ENCODE results near the gene LUZP1. TPM values are rescaled to one million over a fixed set of nuclear protein-coding genes. Genes with fewer than 3 reads are reported as not detected.

LUZP1 gene
- total RNA-seq, 1 experiment from 2014 or later, result 22.4 TPM

DNA sequence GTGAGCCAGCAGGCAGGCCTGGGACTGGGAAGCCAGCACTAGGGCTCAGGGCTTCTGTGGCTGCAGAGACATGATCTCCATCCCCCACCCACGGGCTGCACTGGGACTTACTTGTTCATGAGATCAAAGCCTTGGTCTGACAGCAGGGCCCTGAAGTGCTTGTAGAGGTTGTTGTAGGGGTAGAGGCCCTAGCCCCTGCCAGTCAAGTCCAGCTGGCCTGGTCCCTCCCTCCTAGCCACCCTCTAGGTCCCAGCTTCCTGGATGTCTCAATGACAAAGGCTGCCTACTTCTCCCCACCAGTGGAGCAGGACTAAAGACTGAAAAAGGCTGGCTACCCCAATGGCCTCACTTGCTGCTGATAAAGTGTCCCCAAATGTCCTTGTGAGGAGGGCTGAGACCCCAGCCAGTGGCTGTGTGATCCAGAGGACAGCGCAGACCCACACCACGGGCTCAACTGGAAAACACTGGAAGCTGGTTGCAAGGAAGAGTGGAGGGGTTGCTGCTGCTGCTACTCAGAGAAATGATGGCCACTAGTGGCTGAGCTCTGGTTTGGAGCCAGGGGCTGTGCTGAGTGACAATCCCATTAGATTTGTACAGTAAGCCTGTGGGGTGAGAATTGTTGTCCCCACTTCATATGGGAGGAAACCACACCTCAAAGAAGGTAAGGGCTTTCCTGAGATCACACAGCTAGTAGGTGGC, 47.2 kb upstream of the LUZP1 start:
- no peaks in the 10 kb centered on the region for H3K9me3 ChIP-seq (ENCODE audit: control insufficient read depth in 1 of 2, insufficient read depth in 1 of 2, low read depth in 1 of 2, low read length in 2 of 2)
- no peaks in the 10 kb centered on the region; the same call in 1 of the 2 replicates for H3K27me3 ChIP-seq (ENCODE audit: insufficient read depth, low read length)
- H3K36me3 ChIP-seq (ENCODE audit: control insufficient read depth in 1 of 2, insufficient read depth in 2 of 2, low read length in 2 of 2), result no peaks in the 10 kb centered on the region
- no peak overlapping the region for H3K27ac ChIP-seq (ENCODE audit: low read depth, low read length)
- peak overlapping the region; percentile 96 for H3K4me2 ChIP-seq (ENCODE audit: low read length)
- no peaks in the 10 kb centered on the region for H3K79me2 ChIP-seq (ENCODE audit: insufficient read depth, low read length)
- no peaks in the 10 kb centered on the region for H4K20me1 ChIP-seq (ENCODE audit: insufficient read depth)
- TF ChIP-seq, protein P1, sequence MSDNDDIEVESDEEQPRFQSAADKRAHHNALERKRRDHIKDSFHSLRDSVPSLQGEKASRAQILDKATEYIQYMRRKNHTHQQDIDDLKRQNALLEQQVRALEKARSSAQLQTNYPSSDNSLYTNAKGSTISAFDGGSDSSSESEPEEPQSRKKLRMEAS (IDR thresholded peaks at IDR 0.05), result no peak
- TF ChIP-seq FOSL1 (IDR thresholded peaks at IDR 0.05; ENCODE audit: low read depth), result no peak
- TF ChIP-seq, protein P2, sequence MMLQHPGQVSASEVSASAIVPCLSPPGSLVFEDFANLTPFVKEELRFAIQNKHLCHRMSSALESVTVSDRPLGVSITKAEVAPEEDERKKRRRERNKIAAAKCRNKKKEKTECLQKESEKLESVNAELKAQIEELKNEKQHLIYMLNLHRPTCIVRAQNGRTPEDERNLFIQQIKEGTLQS (IDR thresholded peaks at IDR 0.05), result no peak
- no peak for TF ChIP-seq SP1 (IDR thresholded peaks at IDR 0.05; ENCODE audit: low read depth)
- TF ChIP-seq POLR2A (IDR thresholded peaks at IDR 0.05; ENCODE audit: borderline replicate concordance, extremely low read depth, insufficient read depth, insufficient read length), result no peak
- TF ChIP-seq POLR2AphosphoS5 (IDR thresholded peaks at IDR 0.05; ENCODE audit: low read depth, low read length), result no peak
- TF ChIP-seq ZNF274 (IDR thresholded peaks at IDR 0.05; ENCODE audit: low read depth, low read length), result no peak
- BruUV-seq (replicated peaks), result TSS peak; percentile 52
- intact Hi-C loops (cut with micrococcal nuclease), result loop anchor here (10.0 kb wide), 1 partner anchor 319 kb away; the partner anchor contains the start of gene E2F2
- ChIA-PET CTCF (interaction anchor here (0.6 to 2.3 kb wide), 6 partner anchors 9 to 421 kb away, joined by 3 to 9 read pairs (median 4); no protein-coding TSS in a partner anchor), RAD21 (ENCODE audit: low non-redundant PET in 1 of 2, low total read pairs in 2 of 2, uncharacterized antibody in 2 of 2, unreplicated experiment in 2 of 2) (interaction anchor here in 1 of 2 experiments (0.6 kb wide), 1 partner anchor 64 kb away, joined by 3 read pairs; no protein-coding TSS in a partner anchor), POLR2A (no interaction called here)
- ATAC-seq, result no peak
- H3K4me3 ChIP-seq (replicated peaks in 1 of 2; ENCODE audit: low read depth in 1 of 2, low read length in 2 of 2), result peak overlapping the region in 1 of 2 experiments; percentile 66; a peak in 1 of 4 replicates
- no peak for DNase-seq (ENCODE audit: low read depth, low spot score)
- peak overlapping the region; percentile 65; the same call in 1 of the 2 replicates for H3K9ac ChIP-seq (ENCODE audit: low read length)
- no peak overlapping the region for H2AFZ ChIP-seq (ENCODE audit: low read depth, low read length, poor library complexity, severe bottlenecking)
- H3K9me2 ChIP-seq (ENCODE audit: insufficient read depth), result no peaks in the 10 kb centered on the region
- peaks cover 0 to 27% of the 10 kb centered on the region in 2 experiments; a peak in 3 of 4 replicates for H3K4me1 ChIP-seq (ENCODE audit: control insufficient read depth in 1 of 2, insufficient read depth in 2 of 2, low read length in 2 of 2)

DNA sequence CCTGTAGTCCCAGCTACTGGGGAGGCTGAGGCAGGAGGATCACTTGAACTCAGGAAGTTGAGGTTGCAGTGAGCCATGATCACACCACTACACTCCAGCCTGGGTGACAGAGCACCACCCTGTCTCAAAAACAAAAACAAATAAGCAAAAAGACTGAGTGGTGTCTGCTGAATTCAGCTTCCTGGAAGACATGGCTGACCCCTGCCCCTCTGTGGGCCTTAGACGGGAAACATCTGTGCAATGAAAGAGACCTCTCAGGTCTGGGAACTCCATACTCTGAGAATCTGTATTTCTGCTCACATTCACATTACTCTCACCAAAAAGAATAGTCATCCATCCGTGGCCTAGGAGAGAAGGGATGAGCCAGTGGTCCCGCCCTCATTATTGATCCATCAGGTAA, 46.6 kb upstream of the LUZP1 start:
- DNase-seq (ENCODE audit: low read depth, low spot score), result no peak
- Histone ChIP-seq H3K4me1 (ENCODE audit: control insufficient read depth in 1 of 2, insufficient read depth in 2 of 2, low read length in 2 of 2) (peaks cover 0 to 33% of the 10 kb centered on the region in 2 experiments; a peak in 3 of 4 replicates), H4K20me1 (ENCODE audit: insufficient read depth) (no peaks in the 10 kb centered on the region), H3K9me2 (ENCODE audit: insufficient read depth) (no peaks in the 10 kb centered on the region), H3K4me3 (replicated peaks in 1 of 2; ENCODE audit: low read depth in 1 of 2, low read length in 2 of 2) (no peak overlapping the region), H3K4me2 (ENCODE audit: low read length) (peak overlapping the region; percentile 96; the same call in 1 of the 2 replicates), H3K27me3 (ENCODE audit: insufficient read depth, low read length) (no peaks in the 10 kb centered on the region; the same call in 1 of the 2 replicates), H3K79me2 (ENCODE audit: insufficient read depth, low read length) (no peaks in the 10 kb centered on the region), H3K36me3 (ENCODE audit: control insufficient read depth in 1 of 2, insufficient read depth in 2 of 2, low read length in 2 of 2) (no peaks in the 10 kb centered on the region), H2AFZ (ENCODE audit: low read depth, low read length, poor library complexity, severe bottlenecking) (no peak overlapping the region), H3K9me3 (ENCODE audit: control insufficient read depth in 1 of 2, insufficient read depth in 1 of 2, low read depth in 1 of 2, low read length in 2 of 2) (no peaks in the 10 kb centered on the region), H3K9ac (ENCODE audit: low read length) (no peak overlapping the region), H3K27ac (ENCODE audit: low read depth, low read length) (no peak overlapping the region)
- ChIA-PET POLR2A (no interaction called here), CTCF (no interaction called here), RAD21 (ENCODE audit: low non-redundant PET in 1 of 2, low total read pairs in 2 of 2, uncharacterized antibody in 2 of 2, unreplicated experiment in 2 of 2) (no interaction called here)
- no peak for ATAC-seq
- intact Hi-C loops (cut with micrococcal nuclease), result loop anchor here (10.0 kb wide), 1 partner anchor 320 kb away; the partner anchor contains the start of gene E2F2
- no TSS peak for BruUV-seq (replicated peaks)
- TF ChIP-seq ELF1 (IDR thresholded peaks at IDR 0.05; ENCODE audit: borderline replicate concordance, low read depth), result no peak
- no peak for TF ChIP-seq TCF7L2 (IDR thresholded peaks at IDR 0.05; ENCODE audit: borderline replicate concordance, extremely low read depth, insufficient read depth, insufficient read length)
- TF ChIP-seq JUND (IDR thresholded peaks at IDR 0.05), result no peak
- TF ChIP-seq FOSL1 (IDR thresholded peaks at IDR 0.05; ENCODE audit: low read depth), result no peak
- TF ChIP-seq SIN3A (IDR thresholded peaks at IDR 0.05; ENCODE audit: low read depth), result no peak
- TF ChIP-seq CBX3 (IDR thresholded peaks at IDR 0.05; ENCODE audit: low read depth), result no peak
- TF ChIP-seq RAD21 (IDR thresholded peaks at IDR 0.05; ENCODE audit: low read depth), result no peak
- no peak for TF ChIP-seq EGR1 (IDR thresholded peaks at IDR 0.05; ENCODE audit: low read depth)
- no peak for TF ChIP-seq YY1 (IDR thresholded peaks at IDR 0.05; ENCODE audit: extremely low read depth, insufficient replicate concordance, low read depth, low read length)
- no peak for TF ChIP-seq SRF (IDR thresholded peaks at IDR 0.05; ENCODE audit: low read depth)
- TF ChIP-seq CEBPB (IDR thresholded peaks at IDR 0.05; ENCODE audit: low read depth), result no peak
- TF ChIP-seq ZNF274 (IDR thresholded peaks at IDR 0.05; ENCODE audit: low read depth, low read length), result no peak
- TF ChIP-seq, protein P3, sequence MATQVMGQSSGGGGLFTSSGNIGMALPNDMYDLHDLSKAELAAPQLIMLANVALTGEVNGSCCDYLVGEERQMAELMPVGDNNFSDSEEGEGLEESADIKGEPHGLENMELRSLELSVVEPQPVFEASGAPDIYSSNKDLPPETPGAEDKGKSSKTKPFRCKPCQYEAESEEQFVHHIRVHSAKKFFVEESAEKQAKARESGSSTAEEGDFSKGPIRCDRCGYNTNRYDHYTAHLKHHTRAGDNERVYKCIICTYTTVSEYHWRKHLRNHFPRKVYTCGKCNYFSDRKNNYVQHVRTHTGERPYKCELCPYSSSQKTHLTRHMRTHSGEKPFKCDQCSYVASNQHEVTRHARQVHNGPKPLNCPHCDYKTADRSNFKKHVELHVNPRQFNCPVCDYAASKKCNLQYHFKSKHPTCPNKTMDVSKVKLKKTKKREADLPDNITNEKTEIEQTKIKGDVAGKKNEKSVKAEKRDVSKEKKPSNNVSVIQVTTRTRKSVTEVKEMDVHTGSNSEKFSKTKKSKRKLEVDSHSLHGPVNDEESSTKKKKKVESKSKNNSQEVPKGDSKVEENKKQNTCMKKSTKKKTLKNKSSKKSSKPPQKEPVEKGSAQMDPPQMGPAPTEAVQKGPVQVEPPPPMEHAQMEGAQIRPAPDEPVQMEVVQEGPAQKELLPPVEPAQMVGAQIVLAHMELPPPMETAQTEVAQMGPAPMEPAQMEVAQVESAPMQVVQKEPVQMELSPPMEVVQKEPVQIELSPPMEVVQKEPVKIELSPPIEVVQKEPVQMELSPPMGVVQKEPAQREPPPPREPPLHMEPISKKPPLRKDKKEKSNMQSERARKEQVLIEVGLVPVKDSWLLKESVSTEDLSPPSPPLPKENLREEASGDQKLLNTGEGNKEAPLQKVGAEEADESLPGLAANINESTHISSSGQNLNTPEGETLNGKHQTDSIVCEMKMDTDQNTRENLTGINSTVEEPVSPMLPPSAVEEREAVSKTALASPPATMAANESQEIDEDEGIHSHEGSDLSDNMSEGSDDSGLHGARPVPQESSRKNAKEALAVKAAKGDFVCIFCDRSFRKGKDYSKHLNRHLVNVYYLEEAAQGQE (IDR thresholded peaks at IDR 0.05; ENCODE audit: low read depth), result no peak
